ENCODE results near the gene CPPED1.

DNA sequence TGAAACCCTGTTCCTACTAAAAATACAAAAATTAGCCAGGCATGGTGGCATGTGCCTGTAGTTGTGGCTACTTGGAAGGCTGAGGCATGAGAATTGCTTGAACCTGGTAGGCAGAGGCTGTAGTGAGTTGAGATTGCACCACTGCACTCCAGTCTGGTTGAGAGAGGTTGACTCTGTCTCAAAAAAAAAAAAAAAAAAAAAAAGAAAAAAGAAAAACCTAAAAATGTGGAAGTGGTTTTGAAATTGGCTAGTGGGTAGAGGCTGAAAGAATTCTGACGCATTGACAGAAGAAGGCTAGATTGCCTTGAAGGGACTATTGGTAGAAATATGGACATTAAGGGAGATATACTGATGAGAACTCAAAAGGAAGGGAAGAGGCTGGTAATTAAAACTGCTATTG lies 33.6 kb upstream of the CPPED1 start:
- TF ChIP-seq, protein P1, sequence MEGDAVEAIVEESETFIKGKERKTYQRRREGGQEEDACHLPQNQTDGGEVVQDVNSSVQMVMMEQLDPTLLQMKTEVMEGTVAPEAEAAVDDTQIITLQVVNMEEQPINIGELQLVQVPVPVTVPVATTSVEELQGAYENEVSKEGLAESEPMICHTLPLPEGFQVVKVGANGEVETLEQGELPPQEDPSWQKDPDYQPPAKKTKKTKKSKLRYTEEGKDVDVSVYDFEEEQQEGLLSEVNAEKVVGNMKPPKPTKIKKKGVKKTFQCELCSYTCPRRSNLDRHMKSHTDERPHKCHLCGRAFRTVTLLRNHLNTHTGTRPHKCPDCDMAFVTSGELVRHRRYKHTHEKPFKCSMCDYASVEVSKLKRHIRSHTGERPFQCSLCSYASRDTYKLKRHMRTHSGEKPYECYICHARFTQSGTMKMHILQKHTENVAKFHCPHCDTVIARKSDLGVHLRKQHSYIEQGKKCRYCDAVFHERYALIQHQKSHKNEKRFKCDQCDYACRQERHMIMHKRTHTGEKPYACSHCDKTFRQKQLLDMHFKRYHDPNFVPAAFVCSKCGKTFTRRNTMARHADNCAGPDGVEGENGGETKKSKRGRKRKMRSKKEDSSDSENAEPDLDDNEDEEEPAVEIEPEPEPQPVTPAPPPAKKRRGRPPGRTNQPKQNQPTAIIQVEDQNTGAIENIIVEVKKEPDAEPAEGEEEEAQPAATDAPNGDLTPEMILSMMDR (IDR thresholded peaks at IDR 0.05) = no peak
- TF ChIP-seq EZH2 (IDR thresholded peaks at IDR 0.05) (no peak), EZH2phosphoT487 (IDR thresholded peaks at IDR 0.05) (no peak)
